BJ (cell line): ENCODE measurements around the gene NAPG. TPM values are rescaled to one million over a fixed set of nuclear protein-coding genes. Genes with fewer than 3 reads are reported as not detected.
"Not testable (repeated sequence)": the region's sequence is repeated elsewhere in the genome, so short reads cannot be mapped to it uniquely, and the experiment has no call there.

Experiments used
- CTCF ChIA-PET: fragments of 350-600 bp; formaldehyde crosslinking; extraction: SDS; loops from one replicate; lab custom pipeline; 2021; ENCODE audit warnings: antibody characterized with exemption, inconsistent platforms; lab: Yijun Ruan, JAX
- POLR2A ChIA-PET: fragments of 300-600 bp; sonication (Branson Sonifier 250); formaldehyde crosslinking; extraction: SDS; loops from one replicate; lab custom pipeline; 2021; ENCODE audit warnings: antibody characterized with exemption; lab: Charles Lee
- DNase-seq: peaks from one replicate; pipeline ENCODE4 v3.0.0-alpha.2; 2011; ENCODE audit warnings: low read depth
- H3K27me3 ChIP-seq: 2 replicates; pipeline ENCODE4 v1.6.0; 2011; ENCODE audit warnings: low read length; ENCODE audit not compliant: control insufficient read depth, insufficient read depth
- H3K36me3 ChIP-seq: 2 replicates; pipeline ENCODE4 v1.5.1; 2011; ENCODE audit warnings: low read length; ENCODE audit not compliant: control insufficient read depth, insufficient read depth
- H3K4me3 ChIP-seq: 2 replicates; pipeline ENCODE4 v1.5.1; 2011; ENCODE audit warnings: low read depth, mild to moderate bottlenecking, control low read depth, low read length
- polyA plus RNA-seq: library from polyadenylated mRNA; depleted of rRNA; stranded (reverse); fragments of >200 nt; gene quantifications from 2 replicates; pipeline ENCODE4 v1.2.3, GENCODE V29; 2011; rRNA removed

NAPG gene
- polyA plus RNA-seq, 1 experiment = 15.4 TPM

GRCh38 chr18:10600701-10601100 is 74.9 kb downstream of the NAPG start:
- POLR2A ChIA-PET, H3K27me3 ChIP-seq, H3K4me3 ChIP-seq, DNase-seq, CTCF ChIA-PET, H3K36me3 ChIP-seq: not testable (repeated sequence)

Other genes with a start within 250 kb of the NAPG start
- 15.3 and 32.4 TPM in 2 replicates for gene APCDD1, start 71.4 kb upstream of the NAPG start, polyA plus RNA-seq